Measurements from ENCODE around the gene SEMA6A. TPM values are rescaled to one million over a fixed set of nuclear protein-coding genes. Genes with fewer than 3 reads are reported as not detected.

SEMA6A gene
- total RNA-seq, 2 experiments from 2014 or later = not detected

- ChIA-PET POLR2A (interaction anchor here (0.7 kb wide), 2 partner anchors 15 to 1668 kb away, joined by 3 to 7 read pairs; no protein-coding TSS in a partner anchor), CTCF (ENCODE audit: unreplicated experiment) (no interaction called here)
- TF ChIP-seq CTCF (conservative IDR thresholded peaks at IDR 0.05; ENCODE audit: low read length) = no peak
- no peak for TF ChIP-seq EZH2phosphoT487 (IDR thresholded peaks at IDR 0.05; ENCODE audit: borderline replicate concordance, low read depth, low read length)
- no peak overlapping the region for H3K4me2 ChIP-seq (ENCODE audit: low read length)
- H3K9me3 ChIP-seq (ENCODE audit: low read length) = no peaks in the 10 kb centered on the region
- H3K27ac ChIP-seq (ENCODE audit: low read depth, low read length, poor library complexity, severe bottlenecking) = no peak overlapping the region
- H4K20me1 ChIP-seq (ENCODE audit: insufficient read depth, low read length) = no peaks in the 10 kb centered on the region
- no peak overlapping the region for H2AFZ ChIP-seq (ENCODE audit: low read length)
- H3K79me2 ChIP-seq (ENCODE audit: insufficient read depth, low read depth, low read length) = no peaks in the 10 kb centered on the region
- intact Hi-C loops (cut with micrococcal nuclease; ENCODE audit: unreplicated experiment) = no loop called here
- no peaks in the 10 kb centered on the region for H3K36me3 ChIP-seq (ENCODE audit: insufficient read depth, low read length)
- no peaks in the 10 kb centered on the region for H3K9me2 ChIP-seq (ENCODE audit: insufficient read depth, low read length)
- no peaks in the 10 kb centered on the region for H3K4me1 ChIP-seq (ENCODE audit: insufficient read depth, low read length, poor library complexity, severe bottlenecking)
- no peak for DNase-seq (ENCODE audit: low spot score)
- BruUV-seq (replicated peaks) = no TSS peak
- no peak overlapping the region for H3K4me3 ChIP-seq (ENCODE audit: low read depth, low read length, poor library complexity, severe bottlenecking)
Observed at GRCh38 chr5:116530276-116530675, 44.3 kb downstream of the SEMA6A start.

- Histone ChIP-seq H3K27ac (ENCODE audit: low read depth, low read length, poor library complexity, severe bottlenecking) (no peak overlapping the region), H3K79me2 (ENCODE audit: insufficient read depth, low read depth, low read length) (no peaks in the 10 kb centered on the region), H4K20me1 (ENCODE audit: insufficient read depth, low read length) (no peaks in the 10 kb centered on the region), H2AFZ (ENCODE audit: low read length) (no peak overlapping the region), H3K36me3 (ENCODE audit: insufficient read depth, low read length) (no peaks in the 10 kb centered on the region), H3K4me1 (ENCODE audit: insufficient read depth, low read length, poor library complexity, severe bottlenecking) (no peaks in the 10 kb centered on the region), H3K9me2 (ENCODE audit: insufficient read depth, low read length) (no peaks in the 10 kb centered on the region), H3K4me2 (ENCODE audit: low read length) (no peak overlapping the region), H3K4me3 (ENCODE audit: low read depth, low read length, poor library complexity, severe bottlenecking) (no peak overlapping the region), H3K9me3 (ENCODE audit: low read length) (no peaks in the 10 kb centered on the region)
- ChIA-PET POLR2A (interaction anchor here (0.6 kb wide), 1 partner anchor 634 kb away, joined by 3 read pairs; no protein-coding TSS in a partner anchor), CTCF (ENCODE audit: unreplicated experiment) (no interaction called here)
- DNase-seq (ENCODE audit: low spot score) = no peak
- TF ChIP-seq EZH2phosphoT487 (IDR thresholded peaks at IDR 0.05; ENCODE audit: borderline replicate concordance, low read depth, low read length) = no peak
- TF ChIP-seq CTCF (conservative IDR thresholded peaks at IDR 0.05; ENCODE audit: low read length) = no peak
- no TSS peak for BruUV-seq (replicated peaks)
- intact Hi-C loops (cut with micrococcal nuclease; ENCODE audit: unreplicated experiment) = no loop called here
Observed at GRCh38 chr5:116529615-116530014, 45.0 kb downstream of the SEMA6A start.

GRCh38 chr5:116528519-116529234 is 45.9 kb downstream of the SEMA6A start:
- no peaks in the 10 kb centered on the region for H4K20me1 ChIP-seq (ENCODE audit: insufficient read depth, low read length)
- POLR2A ChIA-PET = interaction anchor here (0.6 kb wide), 2 partner anchors 633 to 699 kb away, joined by 3 to 6 read pairs; no protein-coding TSS in a partner anchor
- no peak overlapping the region for H3K4me2 ChIP-seq (ENCODE audit: low read length)
- intact Hi-C loops (cut with micrococcal nuclease; ENCODE audit: unreplicated experiment) = no loop called here
- CTCF ChIA-PET (ENCODE audit: unreplicated experiment) = no interaction called here
- H3K9me3 ChIP-seq (ENCODE audit: low read length) = no peaks in the 10 kb centered on the region
- no peaks in the 10 kb centered on the region for H3K9me2 ChIP-seq (ENCODE audit: insufficient read depth, low read length)
- H2AFZ ChIP-seq (ENCODE audit: low read length) = no peak overlapping the region
- no peaks in the 10 kb centered on the region for H3K4me1 ChIP-seq (ENCODE audit: insufficient read depth, low read length, poor library complexity, severe bottlenecking)
- H3K36me3 ChIP-seq (ENCODE audit: insufficient read depth, low read length) = no peaks in the 10 kb centered on the region
- TF ChIP-seq CTCF (conservative IDR thresholded peaks at IDR 0.05; ENCODE audit: low read length) (no peak), EZH2phosphoT487 (IDR thresholded peaks at IDR 0.05; ENCODE audit: borderline replicate concordance, low read depth, low read length) (no peak)
- BruUV-seq (replicated peaks) = no TSS peak
- no peak for DNase-seq (ENCODE audit: low spot score)
- no peak overlapping the region for H3K27ac ChIP-seq (ENCODE audit: low read depth, low read length, poor library complexity, severe bottlenecking)
- no peaks in the 10 kb centered on the region for H3K79me2 ChIP-seq (ENCODE audit: insufficient read depth, low read depth, low read length)
- no peak overlapping the region for H3K4me3 ChIP-seq (ENCODE audit: low read depth, low read length, poor library complexity, severe bottlenecking)
